Posterior cingulate gyrus (tissue), 11 donors: ENCODE data around the gene FAM180A.

Experiments
- DNase-seq, 10 donors: peaks; one replicate each; pipeline versions ENCODE4 v3.0.0 to v3.0.0-alpha.2; 2020 to 2021; ENCODE audit warnings: mixed read lengths in 3 of 10
- intact Hi-C: fragments of 100-400 bp; cut with DNase I; formaldehyde crosslinking; loops from one replicate; pipeline ENCODE4 v1.15.1; 2023

Gene FAM180A

DNA sequence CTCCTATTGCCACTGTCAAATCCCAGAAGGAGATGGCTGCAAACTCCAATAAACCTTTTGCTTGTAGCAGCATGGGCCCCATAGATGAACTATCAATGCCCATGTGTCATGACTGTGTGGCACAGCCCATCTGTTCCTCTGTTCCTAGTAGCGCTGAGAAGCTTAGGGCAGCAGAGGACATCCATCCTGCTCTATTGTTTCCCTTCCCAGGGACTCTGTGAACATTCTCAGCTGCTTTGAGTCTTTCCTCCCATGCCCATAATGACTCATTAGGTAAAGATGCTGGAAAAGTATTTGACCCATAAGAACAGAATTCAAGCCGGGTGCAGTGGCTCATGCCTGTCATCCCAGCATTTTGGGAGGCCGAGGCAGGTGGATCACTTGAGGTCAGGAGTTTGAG, 58.0 kb downstream of the FAM180A start:
- intact Hi-C loops = no loop called here
- no peak for DNase-seq

DNA sequence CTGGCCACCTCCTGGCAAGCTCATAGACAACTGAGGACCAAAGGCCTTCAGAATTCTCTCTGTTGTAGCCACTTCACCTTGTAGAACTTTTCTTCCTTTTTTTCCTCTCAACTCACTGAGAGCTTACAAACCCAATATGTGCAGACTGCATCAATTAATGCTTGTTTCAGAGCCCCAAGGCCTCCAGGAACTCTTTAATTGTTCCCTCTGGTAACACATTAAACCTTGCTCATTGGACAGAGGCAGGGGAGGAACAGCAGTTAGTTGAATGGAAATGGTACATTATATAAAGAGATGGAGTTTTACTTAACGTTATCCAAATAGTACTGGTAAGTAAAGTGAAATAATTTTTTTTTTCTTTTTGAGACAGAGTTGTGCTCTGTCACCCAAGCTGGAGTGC, 61.1 kb downstream of the FAM180A start:
- intact Hi-C loops = no loop called here
- DNase-seq = no peak

DNA sequence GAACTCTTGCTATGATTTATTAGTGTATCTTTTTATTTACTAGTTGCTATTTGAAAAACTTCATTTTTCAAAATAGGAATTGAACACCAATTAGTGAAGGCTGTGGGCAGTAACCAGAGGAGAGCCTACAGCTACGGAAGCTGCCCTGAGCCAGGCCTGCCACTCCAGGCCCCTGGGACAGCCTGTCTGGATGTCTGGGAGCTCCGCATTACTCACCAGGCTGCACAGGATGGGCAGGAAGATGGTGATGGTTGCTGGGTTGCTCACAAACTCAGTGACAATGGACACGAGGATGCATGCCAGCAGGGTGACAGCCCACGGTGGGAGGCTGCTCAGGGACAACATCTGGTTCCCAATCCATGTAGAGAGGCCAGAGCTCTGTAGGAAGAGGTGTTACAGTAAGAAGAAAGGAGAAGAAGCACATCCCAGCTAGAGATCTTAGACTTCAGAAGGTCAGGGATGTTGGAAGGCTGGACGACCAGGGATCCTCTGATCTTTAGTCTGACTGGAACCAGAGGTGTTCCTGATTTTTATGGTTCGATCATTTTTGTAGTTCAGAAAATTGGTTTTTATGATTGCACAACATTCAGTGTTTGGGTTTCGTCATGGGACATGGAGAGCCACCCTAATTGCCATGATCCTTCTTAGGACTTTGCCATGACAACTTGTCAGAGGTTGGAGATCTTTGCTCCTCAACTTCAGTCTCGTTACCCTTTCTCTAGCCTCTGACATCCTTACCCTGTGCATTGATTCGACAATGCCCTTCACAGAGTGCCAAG, 63.1 kb downstream of the FAM180A start:
- no peak for DNase-seq
- intact Hi-C loops = no loop called here

DNA sequence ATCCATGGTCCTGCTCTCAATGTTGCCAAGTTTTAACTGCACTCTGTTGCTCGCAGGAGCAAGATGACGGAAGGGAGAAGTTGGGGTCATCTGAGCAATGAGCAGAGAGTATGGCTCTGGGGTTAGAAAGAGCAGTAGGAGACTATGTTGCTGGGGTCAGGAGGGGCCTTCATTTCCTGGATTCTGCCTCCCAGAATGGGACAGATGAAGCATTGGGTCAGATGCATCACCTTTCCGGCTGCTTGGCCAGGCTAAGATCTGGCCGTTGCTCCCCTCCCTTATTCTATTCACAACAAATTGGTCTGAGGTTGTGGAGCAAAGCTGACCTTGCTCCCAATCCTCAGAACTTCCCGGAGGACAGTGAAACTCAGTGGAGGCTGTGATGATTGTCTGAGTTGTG, 63.9 kb downstream of the FAM180A start:
- intact Hi-C loops = no loop called here
- no peak for DNase-seq

DNA sequence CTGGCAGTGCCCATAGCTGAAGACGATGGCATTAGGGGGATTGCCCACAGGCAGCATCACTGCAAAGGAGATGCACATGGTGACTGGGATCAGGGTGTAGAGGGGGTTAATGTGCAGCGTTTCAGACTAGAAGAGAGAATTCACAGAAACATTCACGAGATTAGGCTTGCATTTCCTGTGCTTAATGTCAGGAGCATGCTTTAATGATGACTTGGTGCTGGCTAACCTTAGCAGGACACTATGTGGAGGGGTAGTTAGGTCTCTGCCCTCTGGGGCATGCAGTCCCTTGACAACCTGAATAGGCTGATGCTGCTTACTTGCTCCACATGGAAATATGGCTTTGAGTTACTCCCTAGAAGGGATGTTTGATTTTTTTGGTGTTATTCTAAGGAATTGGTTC, 64.5 kb downstream of the FAM180A start:
- intact Hi-C loops = no loop called here
- DNase-seq = no peak

- DNase-seq = no peak
- intact Hi-C loops = no loop called here
Observed at GRCh38 chr7:135683609-135684008, 65.0 kb downstream of the FAM180A start.

- intact Hi-C loops = no loop called here
- DNase-seq = no peak
Observed at GRCh38 chr7:135682191-135682590, 66.4 kb downstream of the FAM180A start.

DNA sequence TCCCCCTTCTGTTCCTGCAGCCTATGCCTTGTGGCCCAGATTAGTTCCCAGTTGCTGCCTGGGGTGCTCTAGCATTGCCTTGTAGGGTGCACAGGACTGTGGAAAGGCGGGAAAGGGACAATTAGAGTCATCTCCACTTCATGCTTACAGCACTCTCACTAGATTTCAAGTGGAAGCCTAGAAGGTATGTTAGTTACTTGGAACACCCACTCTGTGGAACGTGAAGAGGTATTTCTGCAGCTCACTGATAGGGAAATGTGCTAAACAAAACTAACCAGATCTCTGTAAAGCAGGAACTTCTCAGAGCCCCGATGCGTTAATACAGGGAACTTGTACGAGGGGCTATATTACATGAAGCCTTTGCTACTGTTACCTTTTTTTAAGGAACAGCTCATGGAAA, 66.9 kb downstream of the FAM180A start:
- DNase-seq = no peak
- intact Hi-C loops = no loop called here
